GM20000 (cell line): ENCODE measurements around the gene PRKCZ.

Experiments
- DNase-seq: peaks from one replicate; pipeline ENCODE4 v3.0.0; 2012; ENCODE audit warnings: low spot score
- CTCF ChIP-seq: IDR thresholded peaks from 2 replicates; pipeline ENCODE4 v1.5.1; 2012; ENCODE audit warnings: mild to moderate bottlenecking, control low read depth; ENCODE audit errors: extremely low read depth, missing control alignments

PRKCZ gene

GRCh38 chr1:2127187-2128145, 77.3 kb downstream of the PRKCZ start:
- no peak for DNase-seq

GRCh38 chr1:2128189-2128901, 78.1 kb downstream of the PRKCZ start:
- DNase-seq: no peak
- no peak for TF ChIP-seq CTCF

More at GRCh38 chr1:2127187-2128145, 77.3 kb downstream of the PRKCZ start:
- TF ChIP-seq CTCF: no peak

GRCh38 chr1:2129256-2129943, 79.2 kb downstream of the PRKCZ start:
- no peak for DNase-seq
- TF ChIP-seq CTCF: no peak

- TF ChIP-seq CTCF: no peak
- DNase-seq: no peak
Measured at GRCh38 chr1:2130156-2130555, 79.9 kb downstream of the PRKCZ start.

- no peak for DNase-seq
- TF ChIP-seq CTCF: no peak
Measured at GRCh38 chr1:2130871-2131289, 80.7 kb downstream of the PRKCZ start.

- DNase-seq: no peak
- TF ChIP-seq CTCF: no peak
Measured at GRCh38 chr1:2132222-2133038, 82.2 kb downstream of the PRKCZ start.
